OCI-LY7 (cell line): Measurements from ENCODE around the gene NUDT8.

Experiments
- CTCF ChIP-seq: fragments of 200-600 bp; sonication (generic); conservative IDR thresholded peaks from 2 replicates; pipeline ENCODE4 v1.5.1; 2014; ENCODE audit warnings: mild to moderate bottlenecking, antibody characterized with exemption, low read length, moderate library complexity, mixed read lengths
- EZH2phosphoT487 ChIP-seq: fragments of 200-600 bp; sonication (generic); IDR thresholded peaks from 2 replicates; pipeline ENCODE4 v1.6.1; 2018; ENCODE audit warnings: low read depth, borderline replicate concordance, mild to moderate bottlenecking, mixed run types, antibody characterized with exemption, low read length, moderate library complexity, mixed read lengths

- TF ChIP-seq CTCF: no peak
- no peak for TF ChIP-seq EZH2phosphoT487
Observed at GRCh38 chr11:67601098-67601497, 28.6 kb downstream of the NUDT8 start.
